DOHH2 (cell line): ENCODE measurements around the gene LSM14A.

Experiments
- EZH2phosphoT487 ChIP-seq: fragments of 200-600 bp; sonication (generic); IDR thresholded peaks from 2 replicates; pipeline ENCODE4 v1.6.1; 2017; ENCODE audit warnings: borderline replicate concordance, mild to moderate bottlenecking, antibody characterized with exemption, low read length, moderate library complexity, mixed read lengths
- TF ChIP-seq, protein P1 (sequence below): fragments of 200-600 bp; sonication (generic); IDR thresholded peaks from one replicate; pipeline ENCODE4 v1.5.1; 2014; ENCODE audit warnings: antibody characterized with exemption, mild to moderate bottlenecking, low read depth, low read length; ENCODE audit not compliant: poor library complexity, severe bottlenecking

DNA sequence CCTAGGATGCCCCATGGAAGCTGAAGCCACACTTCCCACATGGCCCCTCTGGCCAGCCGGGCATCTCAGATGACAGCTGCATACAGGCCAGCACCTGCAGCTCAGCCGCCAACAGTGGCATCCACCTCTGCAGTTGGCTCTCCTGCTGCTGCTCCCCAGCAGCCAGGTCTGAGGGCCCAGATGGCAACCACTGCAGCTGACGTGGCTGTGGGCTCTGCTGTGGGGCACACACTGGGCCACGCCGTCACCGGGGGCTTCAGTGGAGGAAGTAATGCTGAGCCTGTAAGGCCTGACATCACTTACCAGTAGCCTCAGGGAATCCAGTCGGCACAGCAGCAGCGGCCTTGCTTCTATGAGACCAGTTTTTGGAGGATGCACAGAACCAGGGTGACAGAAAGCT, 45.3 kb upstream of the LSM14A start:
- TF ChIP-seq, protein P1, sequence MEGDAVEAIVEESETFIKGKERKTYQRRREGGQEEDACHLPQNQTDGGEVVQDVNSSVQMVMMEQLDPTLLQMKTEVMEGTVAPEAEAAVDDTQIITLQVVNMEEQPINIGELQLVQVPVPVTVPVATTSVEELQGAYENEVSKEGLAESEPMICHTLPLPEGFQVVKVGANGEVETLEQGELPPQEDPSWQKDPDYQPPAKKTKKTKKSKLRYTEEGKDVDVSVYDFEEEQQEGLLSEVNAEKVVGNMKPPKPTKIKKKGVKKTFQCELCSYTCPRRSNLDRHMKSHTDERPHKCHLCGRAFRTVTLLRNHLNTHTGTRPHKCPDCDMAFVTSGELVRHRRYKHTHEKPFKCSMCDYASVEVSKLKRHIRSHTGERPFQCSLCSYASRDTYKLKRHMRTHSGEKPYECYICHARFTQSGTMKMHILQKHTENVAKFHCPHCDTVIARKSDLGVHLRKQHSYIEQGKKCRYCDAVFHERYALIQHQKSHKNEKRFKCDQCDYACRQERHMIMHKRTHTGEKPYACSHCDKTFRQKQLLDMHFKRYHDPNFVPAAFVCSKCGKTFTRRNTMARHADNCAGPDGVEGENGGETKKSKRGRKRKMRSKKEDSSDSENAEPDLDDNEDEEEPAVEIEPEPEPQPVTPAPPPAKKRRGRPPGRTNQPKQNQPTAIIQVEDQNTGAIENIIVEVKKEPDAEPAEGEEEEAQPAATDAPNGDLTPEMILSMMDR, result no peak
- TF ChIP-seq EZH2phosphoT487, result no peak
